ENCODE results near the gene ERAS. TPM values are rescaled to one million over a fixed set of nuclear protein-coding genes. Genes with fewer than 3 reads are reported as not detected.

The ERAS gene
- total and polyA plus RNA-seq, 10 donors, result 0.08 to 0.79 (median 0.10) TPM; not detected in 7

GRCh38 chrX:48782216-48782615 lies 44.1 kb upstream of the ERAS start:
- no peaks in the 10 kb centered on the region for H3K4me1 ChIP-seq
- no peak overlapping the region for H3K27ac ChIP-seq
- no peaks in the 10 kb centered on the region for H3K9me3 ChIP-seq
- intact Hi-C loops (cut with DNase I; ENCODE audit: low total_unique reads), result no loop called here
- H3K27me3 ChIP-seq (replicated peaks in 1 of 7), result peaks cover 0 to 24% (median 0%) of the 10 kb centered on the region in 7 donors
- H3K4me3 ChIP-seq, result no peak overlapping the region
- DNase-seq, result no peak
- 66 to 90% (median 80%) methylated on average over 2 of the region's 2 CpGs for WGBS, 5 donors
- no peaks in the 10 kb centered on the region for H3K36me3 ChIP-seq
- TF ChIP-seq POLR2AphosphoS5 (IDR thresholded peaks at IDR 0.05) (no peak), POLR2A (IDR thresholded peaks at IDR 0.05) (no peak)
- TF ChIP-seq, protein P1, sequence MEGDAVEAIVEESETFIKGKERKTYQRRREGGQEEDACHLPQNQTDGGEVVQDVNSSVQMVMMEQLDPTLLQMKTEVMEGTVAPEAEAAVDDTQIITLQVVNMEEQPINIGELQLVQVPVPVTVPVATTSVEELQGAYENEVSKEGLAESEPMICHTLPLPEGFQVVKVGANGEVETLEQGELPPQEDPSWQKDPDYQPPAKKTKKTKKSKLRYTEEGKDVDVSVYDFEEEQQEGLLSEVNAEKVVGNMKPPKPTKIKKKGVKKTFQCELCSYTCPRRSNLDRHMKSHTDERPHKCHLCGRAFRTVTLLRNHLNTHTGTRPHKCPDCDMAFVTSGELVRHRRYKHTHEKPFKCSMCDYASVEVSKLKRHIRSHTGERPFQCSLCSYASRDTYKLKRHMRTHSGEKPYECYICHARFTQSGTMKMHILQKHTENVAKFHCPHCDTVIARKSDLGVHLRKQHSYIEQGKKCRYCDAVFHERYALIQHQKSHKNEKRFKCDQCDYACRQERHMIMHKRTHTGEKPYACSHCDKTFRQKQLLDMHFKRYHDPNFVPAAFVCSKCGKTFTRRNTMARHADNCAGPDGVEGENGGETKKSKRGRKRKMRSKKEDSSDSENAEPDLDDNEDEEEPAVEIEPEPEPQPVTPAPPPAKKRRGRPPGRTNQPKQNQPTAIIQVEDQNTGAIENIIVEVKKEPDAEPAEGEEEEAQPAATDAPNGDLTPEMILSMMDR (IDR thresholded peaks at IDR 0.05 in 8 of 11, conservative IDR thresholded peaks at IDR 0.05 in 3 of 11), result no peak

DNA sequence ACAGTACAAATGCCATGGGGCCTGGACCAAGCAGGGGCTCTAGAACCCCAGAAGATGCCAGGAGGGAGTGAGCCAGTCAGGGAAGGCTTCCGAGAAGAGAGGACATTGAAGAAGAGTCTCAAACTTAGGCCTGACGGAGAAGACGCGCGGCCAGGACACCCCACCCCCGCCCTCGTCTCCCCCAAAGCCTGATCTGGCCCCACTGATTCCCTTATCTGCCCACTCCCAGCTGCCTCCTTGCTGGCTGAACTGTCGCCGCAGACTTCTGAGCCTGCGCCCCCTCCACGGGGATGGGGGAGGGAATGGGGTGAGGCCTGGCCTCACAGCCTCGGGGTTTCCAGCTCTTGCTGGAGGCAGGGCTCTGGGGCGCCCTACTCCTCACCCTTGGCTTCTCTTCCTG lies 43.5 kb upstream of the ERAS start:
- H3K4me1 ChIP-seq, result no peaks in the 10 kb centered on the region
- TF ChIP-seq POLR2A (IDR thresholded peaks at IDR 0.05) (no peak), POLR2AphosphoS5 (IDR thresholded peaks at IDR 0.05) (no peak)
- TF ChIP-seq, protein P1 (IDR thresholded peaks at IDR 0.05 in 8 of 11, conservative IDR thresholded peaks at IDR 0.05 in 3 of 11), result no peak
- DNase-seq, result no peak
- H3K27me3 ChIP-seq (replicated peaks in 1 of 7), result peaks cover 0 to 29% (median 0%) of the 10 kb centered on the region in 7 donors
- no peak overlapping the region for H3K4me3 ChIP-seq
- intact Hi-C loops (cut with DNase I; ENCODE audit: low total_unique reads), result no loop called here
- no peaks in the 10 kb centered on the region for H3K9me3 ChIP-seq
- 74 to 82% (median 77%) methylated on average over 5 to 13 of the region's 13 CpGs for WGBS, 5 donors
- H3K27ac ChIP-seq, result no peak overlapping the region
- no peaks in the 10 kb centered on the region for H3K36me3 ChIP-seq

GRCh38 chrX:48784726-48785125 lies 41.6 kb upstream of the ERAS start:
- WGBS, 5 donors, result 44 to 83% (median 63%) methylated on average over 3 of the region's 3 CpGs; no CpG with 5 or more reads in 1 of the 5 donors
- Histone ChIP-seq H3K4me1 (no peaks in the 10 kb centered on the region), H3K9me3 (no peaks in the 10 kb centered on the region), H3K27ac (no peak overlapping the region), H3K36me3 (no peaks in the 10 kb centered on the region), H3K27me3 (replicated peaks in 1 of 7) (peaks cover 0 to 22% (median 0%) of the 10 kb centered on the region in 7 donors), H3K4me3 (no peak overlapping the region)
- TF ChIP-seq POLR2A (IDR thresholded peaks at IDR 0.05) (no peak), POLR2AphosphoS5 (IDR thresholded peaks at IDR 0.05) (no peak)
- TF ChIP-seq, protein P1 (IDR thresholded peaks at IDR 0.05 in 8 of 11, conservative IDR thresholded peaks at IDR 0.05 in 3 of 11), result no peak
- intact Hi-C loops (cut with DNase I; ENCODE audit: low total_unique reads), result no loop called here
- DNase-seq, result no peak

- Histone ChIP-seq H3K4me3 (no peak overlapping the region), H3K9me3 (no peaks in the 10 kb centered on the region), H3K36me3 (no peaks in the 10 kb centered on the region), H3K27me3 (replicated peaks in 1 of 7) (peaks cover 0 to 19% (median 0%) of the 10 kb centered on the region in 7 donors), H3K27ac (no peak overlapping the region), H3K4me1 (no peaks in the 10 kb centered on the region)
- intact Hi-C loops (cut with DNase I; ENCODE audit: low total_unique reads), result no loop called here
- 67 to 91% (median 82%) methylated on average over 1 of the region's 1 CpG; no CpG with 5 or more reads in 1 of the 5 donors for WGBS, 5 donors
- TF ChIP-seq POLR2A (IDR thresholded peaks at IDR 0.05), result no peak
- TF ChIP-seq, protein P1 (IDR thresholded peaks at IDR 0.05 in 8 of 11, conservative IDR thresholded peaks at IDR 0.05 in 3 of 11), result no peak
- TF ChIP-seq POLR2AphosphoS5 (IDR thresholded peaks at IDR 0.05), result no peak
- no peak for DNase-seq
These were observed 41.1 kb upstream of the ERAS start for GRCh38 chrX:48785186-48785539.
